ENCODE data around the gene CHST12.

CHST12 gene

GRCh38 chr7:2494191-2495130, 91.0 kb downstream of the CHST12 start:
- in situ Hi-C loops (cut with HindIII; ENCODE audit: low sequenced_read_pairs), result loop anchor here (10.0 kb wide), 1 partner anchor 200 kb away; no protein-coding TSS in a partner anchor

- in situ Hi-C loops (cut with HindIII; ENCODE audit: low sequenced_read_pairs), result loop anchor here (10.0 kb wide), 1 partner anchor 199 kb away; no protein-coding TSS in a partner anchor
Measured at GRCh38 chr7:2495418-2496299, 92.2 kb downstream of the CHST12 start.

DNA sequence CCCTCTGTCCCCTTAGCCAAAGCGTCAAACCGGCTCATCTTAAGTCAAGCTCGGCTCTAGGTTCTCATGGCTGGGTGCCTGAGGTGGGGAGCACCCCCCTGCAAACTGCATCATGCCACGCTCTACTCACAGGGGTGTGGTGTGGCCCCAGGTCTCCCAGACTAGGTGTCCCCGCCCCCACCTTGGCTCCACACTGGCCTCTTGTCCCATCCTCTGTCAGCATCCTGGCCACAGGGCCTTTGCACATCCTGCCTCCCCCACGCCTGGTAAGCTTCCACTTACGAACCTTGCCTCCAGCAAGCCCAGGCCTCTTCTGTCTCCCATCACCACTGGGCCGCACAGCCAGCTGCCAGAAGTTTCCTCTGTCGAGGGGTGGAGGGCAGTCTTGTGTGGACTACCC, 93.0 kb downstream of the CHST12 start:
- in situ Hi-C loops (cut with HindIII; ENCODE audit: low sequenced_read_pairs), result loop anchor here (10.0 kb wide), 1 partner anchor 198 kb away; no protein-coding TSS in a partner anchor

- in situ Hi-C loops (cut with HindIII; ENCODE audit: low sequenced_read_pairs), result loop anchor here (10.0 kb wide), 1 partner anchor 198 kb away; no protein-coding TSS in a partner anchor
Measured at GRCh38 chr7:2497065-2497464, 93.7 kb downstream of the CHST12 start.

GRCh38 chr7:2497500-2498336, 94.3 kb downstream of the CHST12 start:
- in situ Hi-C loops (cut with HindIII; ENCODE audit: low sequenced_read_pairs), result loop anchor here (10.0 kb wide), 1 partner anchor 197 kb away; no protein-coding TSS in a partner anchor
